Astrocyte (in vitro differentiated cells and primary cell): ENCODE measurements around the gene POLN. TPM values are rescaled to one million over a fixed set of nuclear protein-coding genes. Genes with fewer than 3 reads are reported as not detected.

Experiments
- DNase-seq: peaks from one replicate; pipeline ENCODE4 v3.0.0-alpha.2; 2010; ENCODE audit warnings: low read depth
- FAIRE-seq: peaks from 2 replicates; lab custom pipeline; 2011; peaks lifted over from hg19 to GRCh38; lab: Jason Lieb, UNC
- H2AFZ ChIP-seq: 2 replicates; pipeline ENCODE4 v1.6.0; 2012; ENCODE audit warnings: low read depth, low read length, inconsistent platforms
- H3K27ac ChIP-seq: 2 replicates; pipeline ENCODE4 v1.5.1; 2011; ENCODE audit warnings: low read depth, low read length, inconsistent platforms
- H3K27me3 ChIP-seq: 2 replicates; pipeline ENCODE4 v1.6.0; 2011; ENCODE audit warnings: low read length, inconsistent platforms; ENCODE audit not compliant: insufficient read depth
- H3K36me3 ChIP-seq: 2 replicates; pipeline ENCODE4 v1.5.1; 2011; ENCODE audit warnings: low read length, inconsistent platforms; ENCODE audit not compliant: insufficient read depth
- H3K4me1 ChIP-seq: 2 replicates; pipeline ENCODE4 v1.5.1; 2011; ENCODE audit warnings: low read length, inconsistent platforms; ENCODE audit not compliant: insufficient read depth
- H3K4me2 ChIP-seq: 2 replicates; pipeline ENCODE4 v1.6.0; 2012; ENCODE audit warnings: low read length, inconsistent platforms
- H3K4me3 ChIP-seq: 2 replicates; pipeline ENCODE4 v1.5.1; 2011; ENCODE audit warnings: low read depth, mild to moderate bottlenecking, low read length, inconsistent platforms; ENCODE audit not compliant: insufficient read depth
- H3K79me2 ChIP-seq: 2 replicates; pipeline ENCODE4 v1.6.0; 2012; ENCODE audit warnings: mild to moderate bottlenecking, low read length, inconsistent platforms; ENCODE audit not compliant: insufficient read depth
- H3K9ac ChIP-seq: 2 replicates; pipeline ENCODE4 v1.6.0; 2012; ENCODE audit warnings: mild to moderate bottlenecking, low read length, inconsistent platforms
- H3K9me3 ChIP-seq: 2 replicates; pipeline ENCODE4 v1.5.1; 2012; ENCODE audit warnings: low read depth, mild to moderate bottlenecking, low read length, inconsistent platforms; ENCODE audit not compliant: insufficient read depth
- H4K20me1 ChIP-seq: 2 replicates; pipeline ENCODE4 v1.6.0; 2012; ENCODE audit warnings: low read length, inconsistent platforms; ENCODE audit not compliant: insufficient read depth
- H3K27ac Mint-ChIP-seq: one replicate; pipeline ENCODE4 v1.8.0; 2021; ENCODE audit warnings: mild to moderate bottlenecking, mixed read lengths; ENCODE audit not compliant: unreplicated experiment
- H3K27me3 Mint-ChIP-seq: one replicate; pipeline ENCODE4 v1.8.0; 2021; ENCODE audit warnings: low read depth, mixed read lengths; ENCODE audit not compliant: unreplicated experiment
- H3K36me3 Mint-ChIP-seq: one replicate; pipeline ENCODE4 v1.8.0; 2021; ENCODE audit warnings: low read depth, mixed read lengths; ENCODE audit not compliant: unreplicated experiment
- H3K4me1 Mint-ChIP-seq: one replicate; pipeline ENCODE4 v1.8.0; 2021; ENCODE audit warnings: low read depth, mixed read lengths; ENCODE audit not compliant: unreplicated experiment
- H3K4me3 Mint-ChIP-seq: one replicate; pipeline ENCODE4 v1.8.0; 2021; ENCODE audit warnings: mild to moderate bottlenecking, moderate library complexity, mixed read lengths; ENCODE audit not compliant: unreplicated experiment
- H3K9me3 Mint-ChIP-seq: one replicate; pipeline ENCODE4 v1.8.0; 2021; ENCODE audit warnings: mild to moderate bottlenecking, mixed read lengths; ENCODE audit not compliant: unreplicated experiment
- EZH2 ChIP-seq: IDR thresholded peaks from 2 replicates; pipeline ENCODE4 v1.6.1; 2012; ENCODE audit warnings: mild to moderate bottlenecking, low read length, inconsistent platforms; ENCODE audit not compliant: insufficient read depth
- total RNA-seq: library from RNA; stranded (reverse); gene quantifications from 2 replicates; pipeline ENCODE4 v1.2.1, GENCODE V29; 2021
- TF ChIP-seq, protein P1 (sequence below): IDR thresholded peaks from 2 replicates; pipeline ENCODE4 v1.5.1; 2011; ENCODE audit warnings: low read depth, mild to moderate bottlenecking, inconsistent platforms, low read length, moderate library complexity; ENCODE audit not compliant: insufficient read depth

POLN gene
- total RNA-seq, 1 donor from 2014 or later = 3.1 TPM

GRCh38 chr4:2062808-2063524 is 179.0 kb downstream of the POLN start:
- no peak for DNase-seq

GRCh38 chr4:2062168-2062807 is 179.6 kb downstream of the POLN start:
- H3K4me2 ChIP-seq = no peak overlapping the region
- TF ChIP-seq EZH2 = no peak
- TF ChIP-seq, protein P1, sequence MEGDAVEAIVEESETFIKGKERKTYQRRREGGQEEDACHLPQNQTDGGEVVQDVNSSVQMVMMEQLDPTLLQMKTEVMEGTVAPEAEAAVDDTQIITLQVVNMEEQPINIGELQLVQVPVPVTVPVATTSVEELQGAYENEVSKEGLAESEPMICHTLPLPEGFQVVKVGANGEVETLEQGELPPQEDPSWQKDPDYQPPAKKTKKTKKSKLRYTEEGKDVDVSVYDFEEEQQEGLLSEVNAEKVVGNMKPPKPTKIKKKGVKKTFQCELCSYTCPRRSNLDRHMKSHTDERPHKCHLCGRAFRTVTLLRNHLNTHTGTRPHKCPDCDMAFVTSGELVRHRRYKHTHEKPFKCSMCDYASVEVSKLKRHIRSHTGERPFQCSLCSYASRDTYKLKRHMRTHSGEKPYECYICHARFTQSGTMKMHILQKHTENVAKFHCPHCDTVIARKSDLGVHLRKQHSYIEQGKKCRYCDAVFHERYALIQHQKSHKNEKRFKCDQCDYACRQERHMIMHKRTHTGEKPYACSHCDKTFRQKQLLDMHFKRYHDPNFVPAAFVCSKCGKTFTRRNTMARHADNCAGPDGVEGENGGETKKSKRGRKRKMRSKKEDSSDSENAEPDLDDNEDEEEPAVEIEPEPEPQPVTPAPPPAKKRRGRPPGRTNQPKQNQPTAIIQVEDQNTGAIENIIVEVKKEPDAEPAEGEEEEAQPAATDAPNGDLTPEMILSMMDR = no peak
- Mint-ChIP-seq H3K36me3 (no peaks in the 10 kb centered on the region), H3K9me3 (no peaks in the 10 kb centered on the region), H3K27me3 (peaks cover 15% of the 10 kb centered on the region), H3K4me1 (no peaks in the 10 kb centered on the region), H3K4me3 (no peak overlapping the region), H3K27ac (no peak overlapping the region)
- H3K79me2 ChIP-seq = no peaks in the 10 kb centered on the region
- no peak overlapping the region for H3K4me3 ChIP-seq
- H3K4me1 ChIP-seq = no peaks in the 10 kb centered on the region
- DNase-seq = no peak
- no peaks in the 10 kb centered on the region for H4K20me1 ChIP-seq
- no peak overlapping the region for H3K9ac ChIP-seq
- no peak overlapping the region for H3K27ac ChIP-seq
- FAIRE-seq = no peak
- no peak overlapping the region for H2AFZ ChIP-seq
- H3K9me3 ChIP-seq = no peaks in the 10 kb centered on the region
- H3K27me3 ChIP-seq = peaks cover 13% of the 10 kb centered on the region
- no peaks in the 10 kb centered on the region for H3K36me3 ChIP-seq

More at GRCh38 chr4:2062808-2063524, 179.0 kb downstream of the POLN start:
- no peak overlapping the region for H3K4me3 Mint-ChIP-seq
- Histone ChIP-seq H3K9ac (no peak overlapping the region), H3K36me3 (no peaks in the 10 kb centered on the region), H3K27ac (no peak overlapping the region), H3K4me2 (no peak overlapping the region), H3K4me3 (no peak overlapping the region), H2AFZ (no peak overlapping the region), H3K79me2 (no peaks in the 10 kb centered on the region), H3K27me3 (peaks cover 6% of the 10 kb centered on the region), H3K9me3 (peaks cover under 1% of the 10 kb centered on the region), H4K20me1 (no peaks in the 10 kb centered on the region), H3K4me1 (no peaks in the 10 kb centered on the region)
- no peaks in the 10 kb centered on the region for H3K36me3 Mint-ChIP-seq
- H3K27ac Mint-ChIP-seq = no peak overlapping the region
- H3K27me3 Mint-ChIP-seq = peaks cover 9% of the 10 kb centered on the region
- TF ChIP-seq EZH2 = no peak
- no peaks in the 10 kb centered on the region for H3K9me3 Mint-ChIP-seq
- H3K4me1 Mint-ChIP-seq = no peaks in the 10 kb centered on the region
- no peak for FAIRE-seq

GRCh38 chr4:2061186-2062131 is 180.5 kb downstream of the POLN start:
- Histone ChIP-seq H3K9me3 (no peaks in the 10 kb centered on the region), H3K79me2 (no peaks in the 10 kb centered on the region), H3K27ac (no peak overlapping the region), H3K9ac (no peak overlapping the region), H3K27me3 (peaks cover 19% of the 10 kb centered on the region), H3K4me1 (no peaks in the 10 kb centered on the region), H4K20me1 (no peaks in the 10 kb centered on the region), H3K4me3 (no peak overlapping the region), H2AFZ (no peak overlapping the region), H3K4me2 (no peak overlapping the region), H3K36me3 (no peaks in the 10 kb centered on the region)
- no peaks in the 10 kb centered on the region for H3K36me3 Mint-ChIP-seq
- peaks cover 22% of the 10 kb centered on the region for H3K27me3 Mint-ChIP-seq
- DNase-seq = no peak
- no peak overlapping the region for H3K4me3 Mint-ChIP-seq
- no peak for FAIRE-seq
- H3K4me1 Mint-ChIP-seq = no peaks in the 10 kb centered on the region
- no peaks in the 10 kb centered on the region for H3K9me3 Mint-ChIP-seq
- TF ChIP-seq EZH2 = no peak
- TF ChIP-seq, protein P1 = no peak
- no peak overlapping the region for H3K27ac Mint-ChIP-seq
